OCI-LY7 (cell line): ENCODE results near the gene SPNS2. TPM values are rescaled to one million over a fixed set of nuclear protein-coding genes. Genes with fewer than 3 reads are reported as not detected.

Source experiments
- BruUV-seq: library from RNA; stranded (reverse); fragments of 400-500 nt; replicated peaks from 2 replicates; lab custom pipeline; 2021; lab: Mats Ljungman, UMichigan
- CTCF ChIA-PET: fragments of 300-600 bp; sonication (Branson Sonifier 250); formaldehyde crosslinking; loops from one replicate; lab custom pipeline; 2022; ENCODE audit warnings: antibody characterized with exemption; ENCODE audit not compliant: unreplicated experiment; lab: Charles Lee
- POLR2A ChIA-PET: fragments of 300-600 bp; sonication (Branson Sonifier 250); formaldehyde crosslinking; loops from one replicate; lab custom pipeline; 2022; ENCODE audit warnings: antibody characterized with exemption; lab: Charles Lee
- DNase-seq: peaks from one replicate; pipeline ENCODE4 v3.0.0-alpha.2; 2015; ENCODE audit warnings: low spot score
- H2AFZ ChIP-seq: fragments of 200-600 bp; sonication (generic), shearing (Covaris generic); 2 replicates; pipeline ENCODE4 v1.6.1; 2014; ENCODE audit warnings: mild to moderate bottlenecking, antibody characterized with exemption, low read length, moderate library complexity
- H3K27ac ChIP-seq: fragments of 200-600 bp; sonication (generic); 2 replicates; pipeline ENCODE4 v1.5.1; 2014; ENCODE audit warnings: mixed run types, low read depth, mild to moderate bottlenecking, moderate library complexity, low read length, inconsistent platforms; ENCODE audit not compliant: poor library complexity, severe bottlenecking
- H3K36me3 ChIP-seq: fragments of 200-600 bp; sonication (generic); 2 replicates; pipeline ENCODE4 v1.6.1; 2014; ENCODE audit warnings: mild to moderate bottlenecking, antibody characterized with exemption, low read length, moderate library complexity, mixed read lengths; ENCODE audit not compliant: insufficient read depth
- H3K4me1 ChIP-seq: fragments of 200-600 bp; sonication (generic); 2 replicates; pipeline ENCODE4 v1.5.1; 2014; ENCODE audit warnings: mild to moderate bottlenecking, low read length; ENCODE audit not compliant: insufficient read depth, poor library complexity, severe bottlenecking
- H3K4me2 ChIP-seq: fragments of 200-600 bp; sonication (generic); 2 replicates; pipeline ENCODE4 v1.6.1; 2014; ENCODE audit warnings: mild to moderate bottlenecking, low read length
- H3K4me3 ChIP-seq: fragments of 200-600 bp; sonication (generic); 2 replicates; pipeline ENCODE4 v1.5.1; 2014; ENCODE audit warnings: mild to moderate bottlenecking, low read depth, low read length; ENCODE audit not compliant: poor library complexity, severe bottlenecking
- H3K79me2 ChIP-seq: fragments of 200-600 bp; sonication (generic); 2 replicates; pipeline ENCODE4 v1.6.1; 2016; ENCODE audit warnings: low read depth, mild to moderate bottlenecking, low read length, moderate library complexity, mixed read lengths; ENCODE audit not compliant: insufficient read depth
- H3K9me2 ChIP-seq: fragments of 200-600 bp; sonication (generic); 2 replicates; pipeline ENCODE4 v1.6.1; 2016; ENCODE audit warnings: mild to moderate bottlenecking, low read length, mixed read lengths; ENCODE audit not compliant: insufficient read depth
- H3K9me3 ChIP-seq: fragments of 200-600 bp; sonication (generic); 2 replicates; pipeline ENCODE4 v1.6.1; 2014; ENCODE audit warnings: mild to moderate bottlenecking, mixed run types, low read length, mixed read lengths
- H4K20me1 ChIP-seq: fragments of 200-600 bp; sonication (generic); 2 replicates; pipeline ENCODE4 v1.6.1; 2014; ENCODE audit warnings: mild to moderate bottlenecking, antibody characterized with exemption, low read length, moderate library complexity, mixed read lengths; ENCODE audit not compliant: insufficient read depth
- CTCF ChIP-seq: fragments of 200-600 bp; sonication (generic); conservative IDR thresholded peaks from 2 replicates; pipeline ENCODE4 v1.5.1; 2014; ENCODE audit warnings: mild to moderate bottlenecking, antibody characterized with exemption, low read length, moderate library complexity, mixed read lengths
- EZH2phosphoT487 ChIP-seq: fragments of 200-600 bp; sonication (generic); IDR thresholded peaks from 2 replicates; pipeline ENCODE4 v1.6.1; 2018; ENCODE audit warnings: low read depth, borderline replicate concordance, mild to moderate bottlenecking, mixed run types, antibody characterized with exemption, low read length, moderate library complexity, mixed read lengths
- intact Hi-C: fragments of 100-400 bp; cut with micrococcal nuclease; formaldehyde crosslinking; loops from one replicate; pipeline ENCODE4 v1.10.0; 2022; ENCODE audit not compliant: unreplicated experiment
- total RNA-seq, 2 experiments: library from RNA; depleted of rRNA in 1 of 2; stranded (reverse); fragments of >200 nt in 1 of 2; shearing (Covaris generic) in 1 of 2; gene quantifications; 2 replicates each; pipeline ENCODE4 v1.2.3, GENCODE V29; 2014 to 2022

Gene SPNS2
- total RNA-seq, 2 experiments from 2014 or later: 1.6 to 5.4 TPM

- Histone ChIP-seq H3K9me2 (no peaks in the 10 kb centered on the region), H3K36me3 (no peaks in the 10 kb centered on the region), H3K4me3 (no peak overlapping the region), H3K9me3 (no peaks in the 10 kb centered on the region), H3K4me1 (no peaks in the 10 kb centered on the region), H3K79me2 (no peaks in the 10 kb centered on the region), H3K27ac (no peak overlapping the region), H2AFZ (no peak overlapping the region), H3K4me2 (no peak overlapping the region), H4K20me1 (no peaks in the 10 kb centered on the region)
- no peak for DNase-seq
- TF ChIP-seq CTCF (no peak), EZH2phosphoT487 (no peak)
- POLR2A ChIA-PET: no interaction called here
- CTCF ChIA-PET: no interaction called here
- BruUV-seq: no TSS peak
- intact Hi-C loops: no loop called here
Observed at GRCh38 chr17:4469552-4469951, 29.1 kb upstream of the SPNS2 start.

GRCh38 chr17:4472286-4472685 is 26.4 kb upstream of the SPNS2 start:
- Histone ChIP-seq H3K9me3 (no peaks in the 10 kb centered on the region), H3K4me3 (no peak overlapping the region), H3K4me1 (no peaks in the 10 kb centered on the region), H2AFZ (no peak overlapping the region), H3K27ac (no peak overlapping the region), H3K9me2 (no peaks in the 10 kb centered on the region), H3K36me3 (no peaks in the 10 kb centered on the region), H3K4me2 (no peak overlapping the region), H4K20me1 (no peaks in the 10 kb centered on the region), H3K79me2 (no peaks in the 10 kb centered on the region)
- TF ChIP-seq CTCF: no peak
- no peak for TF ChIP-seq EZH2phosphoT487
- no peak for DNase-seq
- intact Hi-C loops: no loop called here
- BruUV-seq: no TSS peak
- ChIA-PET POLR2A (interaction anchor here (0.7 kb wide), 1 partner anchor 23 kb away, joined by 3 read pairs; no protein-coding TSS in a partner anchor), CTCF (no interaction called here)

GRCh38 chr17:4474093-4474492 is 24.6 kb upstream of the SPNS2 start:
- Histone ChIP-seq H3K4me1 (no peaks in the 10 kb centered on the region), H3K79me2 (no peaks in the 10 kb centered on the region), H3K4me2 (no peak overlapping the region), H3K4me3 (no peak overlapping the region), H2AFZ (no peak overlapping the region), H3K9me2 (no peaks in the 10 kb centered on the region), H3K36me3 (no peaks in the 10 kb centered on the region), H3K27ac (no peak overlapping the region), H4K20me1 (no peaks in the 10 kb centered on the region), H3K9me3 (no peaks in the 10 kb centered on the region)
- no peak for TF ChIP-seq EZH2phosphoT487
- no peak for TF ChIP-seq CTCF
- POLR2A ChIA-PET: no interaction called here
- no peak for DNase-seq
- BruUV-seq: no TSS peak
- CTCF ChIA-PET: no interaction called here
- intact Hi-C loops: no loop called here
